ENCODE results near the gene ARHGAP18.

- TF ChIP-seq EZH2 (IDR thresholded peaks at IDR 0.05; ENCODE audit: insufficient read depth, poor library complexity, severe bottlenecking) (no peak), EZH2phosphoT487 (IDR thresholded peaks at IDR 0.05; ENCODE audit: insufficient read depth, low read depth) (no peak)
These were observed 132.3 kb downstream of the ARHGAP18 start for GRCh38 chr6:129577691-129578090.
